ENCODE measurements around the gene ARHGDIB. TPM values are rescaled to one million over a fixed set of nuclear protein-coding genes. Genes with fewer than 3 reads are reported as not detected.

Gene ARHGDIB
- total and polyA plus RNA-seq, 2 experiments from 2014 or later: 0.89 TPM; not detected in 1

GRCh38 chr12:14911131-14911530 lies 50.3 kb downstream of the ARHGDIB start:
- Mint-ChIP-seq H3K9me3 (no peaks in the 10 kb centered on the region), H3K27ac (no peak overlapping the region), H3K27me3 (ENCODE audit: insufficient read depth, low read depth, poor library complexity) (no peaks in the 10 kb centered on the region), H3K4me3 (no peak overlapping the region), H3K4me1 (no peaks in the 10 kb centered on the region), H3K36me3 (ENCODE audit: low read depth) (no peaks in the 10 kb centered on the region)
- no peaks in the 10 kb centered on the region for H4K20me1 ChIP-seq (replicated peaks; ENCODE audit: insufficient read depth)
- H3K4me3 ChIP-seq: no peak overlapping the region
- H3K9me2 ChIP-seq (ENCODE audit: insufficient read depth): 0 out of 2 replicates have a peak, but pooled peaks cover 8% of the 10 kb centered on the region
- ATAC-seq (no peak), DNase-seq (ENCODE audit: low spot score) (no peak)
- H3F3A ChIP-seq (replicated peaks; ENCODE audit: low read depth): no peaks in the 10 kb centered on the region
- no peaks in the 10 kb centered on the region for H3K27me3 ChIP-seq (ENCODE audit: insufficient read depth)
- TF ChIP-seq REST (IDR thresholded peaks at IDR 0.05; ENCODE audit: unreplicated experiment): no peak
- TF ChIP-seq STAT1 (IDR thresholded peaks at IDR 0.05; ENCODE audit: unreplicated experiment): no peak
- TF ChIP-seq NANOG (IDR thresholded peaks at IDR 0.05; ENCODE audit: borderline replicate concordance): no peak
- TF ChIP-seq ZNF114 (CRISPR knock-in tag; IDR thresholded peaks at IDR 0.05): no peak
- no peak for TF ChIP-seq ZNF462 (CRISPR knock-in tag; IDR thresholded peaks at IDR 0.05)
- no peak for TF ChIP-seq ETS1 (IDR thresholded peaks at IDR 0.05)
- no peak for TF ChIP-seq EZH2 (IDR thresholded peaks at IDR 0.05; ENCODE audit: low read depth, unreplicated experiment)
- TF ChIP-seq POLR2AphosphoS5 (IDR thresholded peaks at IDR 0.05; ENCODE audit: low read depth): no peak
- TF ChIP-seq CTCF (conservative IDR thresholded peaks at IDR 0.05; ENCODE audit: low read depth in 2 of 2): no peak
- TF ChIP-seq ZNF331 (CRISPR knock-in tag; IDR thresholded peaks at IDR 0.05; ENCODE audit: low read depth): no peak
- TF ChIP-seq CREB1 (CRISPR knock-in tag; IDR thresholded peaks at IDR 0.05; ENCODE audit: low read depth): no peak
- no peak for TF ChIP-seq JUNB (IDR thresholded peaks at IDR 0.05; ENCODE audit: unreplicated experiment)
- no peak for TF ChIP-seq EZH2phosphoT487 (IDR thresholded peaks at IDR 0.05; ENCODE audit: unreplicated experiment)
- H3K4me1 ChIP-seq (ENCODE audit: insufficient read depth): no peaks in the 10 kb centered on the region
- no peak overlapping the region for H3K4me2 ChIP-seq
- H3K79me2 ChIP-seq (replicated peaks; ENCODE audit: insufficient read depth): no peaks in the 10 kb centered on the region
- H3K27ac ChIP-seq (ENCODE audit: low read depth): no peak overlapping the region
- no peak overlapping the region for H2AFZ ChIP-seq
- no peaks in the 10 kb centered on the region for H3K36me3 ChIP-seq (ENCODE audit: insufficient read depth)
